Thyroid gland (tissue), 4 donors: ENCODE measurements around the gene ERVH48-1.

ENCODE experiments used
- CTCF ChIP-seq, 6 experiments: fragments of 200-600 bp in 3 of 6; fragments of 450-650 bp in 3 of 6; sonication (generic) in 3 of 6; IDR thresholded peaks; one replicate each; pipeline ENCODE4 v1.5.1; 2016 to 2019; ENCODE audit warnings: antibody characterized with exemption in 6 of 6, mild to moderate bottlenecking in 2 of 6, inconsistent platforms in 1 of 6, moderate library complexity in 1 of 6
- POLR2A ChIP-seq, 2 donors: fragments of 450-650 bp; IDR thresholded peaks; one replicate each; pipeline ENCODE4 v1.6.1; 2017; ENCODE audit warnings: antibody characterized with exemption in 2 of 2, mild to moderate bottlenecking in 2 of 2, moderate library complexity in 1 of 2

- TF ChIP-seq POLR2A (IDR thresholded peaks at IDR 0.05) (no peak), CTCF (IDR thresholded peaks at IDR 0.05) (no peak)
Measured at GRCh38 chr21:42941696-42942085, 16.3 kb upstream of the ERVH48-1 start.
